ENCODE data around the gene MBD6. TPM values are rescaled to one million over a fixed set of nuclear protein-coding genes. Genes with fewer than 3 reads are reported as not detected.

Gene MBD6
- total and polyA plus RNA-seq, 2 of the 4 experiments (the other 2 are of a cell fraction), result 0.90 to 9.3 TPM

DNA sequence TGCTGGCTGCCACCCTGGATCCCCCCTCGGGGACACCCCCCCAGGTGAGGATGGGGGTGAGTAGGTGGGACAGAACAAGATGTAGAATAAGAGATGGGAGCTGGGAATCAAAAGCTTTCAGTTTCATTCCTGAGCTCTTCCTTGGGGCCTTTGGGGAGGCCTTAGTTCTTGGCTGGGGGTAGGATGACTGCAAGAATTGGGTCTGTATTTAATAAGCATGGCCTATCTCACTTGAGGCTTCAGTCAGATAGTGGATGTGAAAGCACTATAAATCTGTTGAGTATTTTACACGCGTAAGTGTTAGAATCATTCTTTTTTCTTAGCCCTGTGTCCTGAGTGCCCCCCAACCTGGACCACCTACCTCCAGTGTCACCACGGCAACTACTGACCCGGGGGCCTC is 4.6 kb downstream of the MBD6 start:
- dilution Hi-C loops (cut with HindIII; ENCODE audit: low sequenced_read_pairs, unreplicated experiment), result no loop called here
- no peak overlapping the region for H3K14ac ChIP-seq (replicated peaks; ENCODE audit: low read depth, low read length)
- H3K56ac ChIP-seq (ENCODE audit: extremely low read depth, insufficient read depth, low read length), result no peak overlapping the region
- in situ Hi-C loops (cut with MboI; ENCODE audit: low sequenced_read_pairs), result no loop called here
- H3K9me1 ChIP-seq (ENCODE audit: insufficient read depth, low read length), result peaks cover 11% of the 10 kb centered on the region
- peaks cover 67% of the 10 kb centered on the region for H3K36me3 ChIP-seq (ENCODE audit: control insufficient read depth, insufficient read depth, low read length)
- no peaks in the 10 kb centered on the region for H3K9me3 ChIP-seq (ENCODE audit: control insufficient read depth, insufficient read depth, low read length)
- peaks cover 26% of the 10 kb centered on the region for H4K20me1 ChIP-seq (ENCODE audit: insufficient read depth, low read length)
- H4K5ac ChIP-seq (ENCODE audit: low read depth, low read length), result no peak overlapping the region
- no peak overlapping the region for H3K9ac ChIP-seq (ENCODE audit: low read depth, low read length)
- peaks cover 10% of the 10 kb centered on the region for H3K4me1 ChIP-seq (ENCODE audit: control insufficient read depth, insufficient read depth, low read length)
- H3K4ac ChIP-seq (ENCODE audit: low read depth, low read length), result no peak overlapping the region
- no peak overlapping the region for H3K18ac ChIP-seq (ENCODE audit: low read depth, low read length)
- no peak overlapping the region for H2AK9ac ChIP-seq (replicated peaks; ENCODE audit: low read depth, low read length, poor library complexity)
- POLR2A ChIA-PET (ENCODE audit: unreplicated experiment), result no interaction called here
- no peak overlapping the region for H2BK5ac ChIP-seq (ENCODE audit: low read depth, low read length, poor library complexity, severe bottlenecking)
- no peaks in the 10 kb centered on the region for H3K27me3 ChIP-seq (ENCODE audit: control insufficient read depth, insufficient read depth, low read length)
- no TSS peak for BruUV-seq (replicated peaks)
- no peak overlapping the region for H3K27ac ChIP-seq (ENCODE audit: insufficient read depth, low read length)
- H4K91ac ChIP-seq (ENCODE audit: insufficient read depth, low read depth, low read length), result no peak overlapping the region
- no peak overlapping the region for H2AFZ ChIP-seq (replicated peaks; ENCODE audit: low read length, poor library complexity)
- H3K4me2 ChIP-seq (ENCODE audit: low read depth, low read length), result no peak overlapping the region
- H4K8ac ChIP-seq (ENCODE audit: low read depth in 2 of 2, low read length in 2 of 2), result no peak overlapping the region
- no peak overlapping the region for H2BK15ac ChIP-seq (ENCODE audit: low read depth, low read length)
- ATAC-seq (ENCODE audit: low read depth) (no peak), DNase-seq (no peak)
- intact Hi-C loops (cut with micrococcal nuclease), result no loop called here
- no peak overlapping the region for H2BK120ac ChIP-seq (ENCODE audit: low read depth, low read length)
- no peak overlapping the region for H3K4me3 ChIP-seq (ENCODE audit: insufficient read depth, low read depth, low read length)
- no peak overlapping the region for H2AK5ac ChIP-seq (ENCODE audit: low read depth, low read length)
- no peak overlapping the region for H2BK20ac ChIP-seq (ENCODE audit: low read depth, low read length)
- WGBS, 2 experiments (ENCODE audit: extremely low coverage in 2 of 2, insufficient read length in 1 of 2), result no CpG with 5 or more reads among the region's 5 CpGs
- H3K23ac ChIP-seq (ENCODE audit: low read depth, low read length), result no peak overlapping the region
- CTCF ChIA-PET, result no interaction called here
- H3K79me1 ChIP-seq (ENCODE audit: low read depth in 1 of 2, low read length in 2 of 2), result peaks cover 17 to 60% of the 10 kb centered on the region in 2 experiments
- TF ChIP-seq RFX5 (IDR thresholded peaks at IDR 0.05; ENCODE audit: low read depth, low read length) (no peak), MXI1 (IDR thresholded peaks at IDR 0.05; ENCODE audit: borderline replicate concordance, low read depth, low read length) (no peak), FOS (IDR thresholded peaks at IDR 0.05; ENCODE audit: low read depth, low read length) (no peak), CHD1 (IDR thresholded peaks at IDR 0.05; ENCODE audit: low read depth, low read length) (no peak), MAZ (IDR thresholded peaks at IDR 0.05; ENCODE audit: borderline replicate concordance, low read depth, low read length) (no peak), NFE2L2 (IDR thresholded peaks at IDR 0.05; ENCODE audit: low read depth, low read length) (no peak), RCOR1 (IDR thresholded peaks at IDR 0.05; ENCODE audit: insufficient replicate concordance, low read length) (no peak), MAFK (IDR thresholded peaks at IDR 0.05; ENCODE audit: low read depth, low read length) (no peak), CEBPB (IDR thresholded peaks at IDR 0.05; ENCODE audit: low read depth, low read length) (no peak), RAD21 (IDR thresholded peaks at IDR 0.05; ENCODE audit: low read length) (no peak), SMC3 (IDR thresholded peaks at IDR 0.05; ENCODE audit: low read depth, low read length) (no peak), ELK1 (IDR thresholded peaks at IDR 0.05; ENCODE audit: borderline replicate concordance, low read depth, low read length) (no peak), BHLHE40 (IDR thresholded peaks at IDR 0.05; ENCODE audit: low read depth, low read length) (no peak), POLR2A (IDR thresholded peaks at IDR 0.05; ENCODE audit: low read depth, low read length) (no peak)
- TF ChIP-seq, protein P1, sequence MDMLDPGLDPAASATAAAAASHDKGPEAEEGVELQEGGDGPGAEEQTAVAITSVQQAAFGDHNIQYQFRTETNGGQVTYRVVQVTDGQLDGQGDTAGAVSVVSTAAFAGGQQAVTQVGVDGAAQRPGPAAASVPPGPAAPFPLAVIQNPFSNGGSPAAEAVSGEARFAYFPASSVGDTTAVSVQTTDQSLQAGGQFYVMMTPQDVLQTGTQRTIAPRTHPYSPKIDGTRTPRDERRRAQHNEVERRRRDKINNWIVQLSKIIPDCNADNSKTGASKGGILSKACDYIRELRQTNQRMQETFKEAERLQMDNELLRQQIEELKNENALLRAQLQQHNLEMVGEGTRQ (IDR thresholded peaks at IDR 0.05; ENCODE audit: low read depth, low read length), result no peak
- TF ChIP-seq, protein P2, sequence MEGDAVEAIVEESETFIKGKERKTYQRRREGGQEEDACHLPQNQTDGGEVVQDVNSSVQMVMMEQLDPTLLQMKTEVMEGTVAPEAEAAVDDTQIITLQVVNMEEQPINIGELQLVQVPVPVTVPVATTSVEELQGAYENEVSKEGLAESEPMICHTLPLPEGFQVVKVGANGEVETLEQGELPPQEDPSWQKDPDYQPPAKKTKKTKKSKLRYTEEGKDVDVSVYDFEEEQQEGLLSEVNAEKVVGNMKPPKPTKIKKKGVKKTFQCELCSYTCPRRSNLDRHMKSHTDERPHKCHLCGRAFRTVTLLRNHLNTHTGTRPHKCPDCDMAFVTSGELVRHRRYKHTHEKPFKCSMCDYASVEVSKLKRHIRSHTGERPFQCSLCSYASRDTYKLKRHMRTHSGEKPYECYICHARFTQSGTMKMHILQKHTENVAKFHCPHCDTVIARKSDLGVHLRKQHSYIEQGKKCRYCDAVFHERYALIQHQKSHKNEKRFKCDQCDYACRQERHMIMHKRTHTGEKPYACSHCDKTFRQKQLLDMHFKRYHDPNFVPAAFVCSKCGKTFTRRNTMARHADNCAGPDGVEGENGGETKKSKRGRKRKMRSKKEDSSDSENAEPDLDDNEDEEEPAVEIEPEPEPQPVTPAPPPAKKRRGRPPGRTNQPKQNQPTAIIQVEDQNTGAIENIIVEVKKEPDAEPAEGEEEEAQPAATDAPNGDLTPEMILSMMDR (conservative IDR thresholded peaks at IDR 0.05; ENCODE audit: low read depth, low read length), result no peak
